Activated CD8-positive, alpha-beta memory T cell treated with anti-CD3 and anti-CD28 coated beads for 36 hours (primary cell): Measurements from ENCODE around the gene GLYAT. TPM values are rescaled to one million over a fixed set of nuclear protein-coding genes. Genes with fewer than 3 reads are reported as not detected.

Source experiments
- CTCF ChIA-PET: fragments of 350-600 bp; sonication (Branson Sonifier 250); formaldehyde crosslinking; loops from one replicate; lab custom pipeline; 2021; ENCODE audit warnings: antibody characterized with exemption; lab: Charles Lee
- POLR2A ChIA-PET: fragments of 350-600 bp; sonication (Branson Sonifier 250); formaldehyde crosslinking; loops from one replicate; lab custom pipeline; 2021; ENCODE audit warnings: antibody characterized with exemption; lab: Charles Lee
- total RNA-seq, 2 experiments: library from RNA; stranded (reverse); gene quantifications; one replicate each; pipeline ENCODE4 v1.2.3, GENCODE V29; 2021

Gene GLYAT, protein sequence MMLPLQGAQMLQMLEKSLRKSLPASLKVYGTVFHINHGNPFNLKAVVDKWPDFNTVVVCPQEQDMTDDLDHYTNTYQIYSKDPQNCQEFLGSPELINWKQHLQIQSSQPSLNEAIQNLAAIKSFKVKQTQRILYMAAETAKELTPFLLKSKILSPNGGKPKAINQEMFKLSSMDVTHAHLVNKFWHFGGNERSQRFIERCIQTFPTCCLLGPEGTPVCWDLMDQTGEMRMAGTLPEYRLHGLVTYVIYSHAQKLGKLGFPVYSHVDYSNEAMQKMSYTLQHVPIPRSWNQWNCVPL
- not detected for total RNA-seq

- ChIA-PET CTCF (no interaction called here), POLR2A (no interaction called here)
Observed at GRCh38 chr11:58731819-58732218, at the start of gene GLYAT. GLYAT (minus strand) TSS chr11:58731943; CDS start chr11:58724496, 7,447 bp downstream.

- CTCF ChIA-PET, result no interaction called here
- POLR2A ChIA-PET, result no interaction called here
Observed at GRCh38 chr11:58781345-58781744, 49.6 kb upstream of the GLYAT start.

DNA sequence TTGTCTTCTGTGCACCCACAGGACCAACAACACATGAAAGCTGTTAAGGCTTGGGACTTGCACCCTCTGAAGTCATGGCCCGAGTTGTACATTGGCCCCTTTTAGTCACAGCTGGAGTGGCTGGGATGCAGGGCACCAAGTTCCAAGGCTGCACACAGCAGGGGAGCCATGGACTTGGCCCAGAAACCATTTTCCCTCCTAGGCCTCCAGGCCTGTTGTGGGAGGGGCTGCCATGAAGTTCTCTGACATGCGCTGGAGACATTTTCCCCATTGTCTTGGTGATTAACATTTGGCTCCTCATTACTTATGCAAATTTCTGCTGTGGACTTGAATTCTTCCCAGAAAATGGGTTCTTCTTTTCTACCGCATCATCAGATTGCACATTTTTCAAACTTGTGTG lies 48.8 kb upstream of the GLYAT start:
- ChIA-PET CTCF (no interaction called here), POLR2A (no interaction called here)

GRCh38 chr11:58776891-58777710 lies 45.4 kb upstream of the GLYAT start:
- POLR2A ChIA-PET, result no interaction called here

GRCh38 chr11:58775066-58775708 lies 43.4 kb upstream of the GLYAT start:
- POLR2A ChIA-PET, result no interaction called here
- CTCF ChIA-PET, result interaction anchor here (1.3 kb wide), 1 partner anchor 12 kb away, joined by 4 read pairs; no protein-coding TSS in a partner anchor

More at GRCh38 chr11:58776891-58777710, 45.4 kb upstream of the GLYAT start:
- CTCF ChIA-PET, result no interaction called here

DNA sequence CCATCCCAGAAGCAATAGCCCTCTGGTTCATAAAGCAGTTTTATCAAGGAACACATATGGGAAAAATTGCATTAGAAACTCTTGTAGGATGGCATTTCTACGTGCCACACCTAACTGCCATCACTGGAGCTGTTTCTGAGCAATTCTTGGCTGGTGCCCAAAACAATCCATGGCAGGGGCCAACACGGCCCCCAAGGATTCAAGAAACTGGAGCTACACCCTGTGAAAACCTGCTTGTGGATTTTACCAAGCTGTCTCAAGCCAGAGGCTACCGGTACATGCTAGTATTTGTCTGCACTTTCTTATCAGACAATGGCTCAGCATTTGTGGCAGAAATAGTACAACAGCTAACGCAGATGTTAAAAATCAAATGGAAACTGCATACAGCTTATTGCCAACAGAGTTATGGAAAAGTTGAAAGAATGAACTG lies 42.4 kb upstream of the GLYAT start:
- CTCF ChIA-PET, result interaction anchor here (1.3 kb wide), 2 partner anchors 13 to 14 kb away, joined by 4 read pairs; no protein-coding TSS in a partner anchor
- POLR2A ChIA-PET, result no interaction called here

- POLR2A ChIA-PET, result no interaction called here
- CTCF ChIA-PET, result interaction anchor here (1.3 to 1.5 kb wide), 2 partner anchors 15 to 120 kb away, joined by 3 to 4 read pairs; no protein-coding TSS in a partner anchor
Observed at GRCh38 chr11:58773337-58773736, 41.6 kb upstream of the GLYAT start.

- ChIA-PET CTCF (interaction anchor here (1.5 to 1.6 kb wide), 2 partner anchors 16 to 120 kb away, joined by 3 to 4 read pairs; no protein-coding TSS in a partner anchor), POLR2A (no interaction called here)
Observed at GRCh38 chr11:58772329-58773285, 40.9 kb upstream of the GLYAT start.

DNA sequence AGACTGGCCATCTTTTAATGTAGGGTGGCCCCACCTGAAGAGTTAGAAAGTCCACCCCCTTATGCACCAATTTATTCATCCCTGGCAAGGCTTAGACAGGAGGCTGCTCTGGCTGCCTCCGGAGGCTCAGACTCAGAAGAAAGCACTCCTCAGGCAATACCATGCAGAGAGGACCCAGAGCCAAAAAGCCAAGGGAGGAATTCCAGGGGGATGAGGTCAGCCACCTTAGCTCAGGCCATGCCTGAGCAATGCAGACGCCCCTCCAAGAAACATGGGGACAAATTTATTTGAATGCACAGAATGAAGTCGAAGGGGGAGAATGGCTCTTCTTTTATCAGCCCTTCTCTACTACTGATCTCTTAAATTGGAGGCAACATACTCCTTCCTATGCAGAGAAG lies 39.7 kb upstream of the GLYAT start:
- ChIA-PET CTCF (interaction anchor here (1.6 kb wide), 1 partner anchor 17 kb away, joined by 4 read pairs; no protein-coding TSS in a partner anchor), POLR2A (no interaction called here)

DNA sequence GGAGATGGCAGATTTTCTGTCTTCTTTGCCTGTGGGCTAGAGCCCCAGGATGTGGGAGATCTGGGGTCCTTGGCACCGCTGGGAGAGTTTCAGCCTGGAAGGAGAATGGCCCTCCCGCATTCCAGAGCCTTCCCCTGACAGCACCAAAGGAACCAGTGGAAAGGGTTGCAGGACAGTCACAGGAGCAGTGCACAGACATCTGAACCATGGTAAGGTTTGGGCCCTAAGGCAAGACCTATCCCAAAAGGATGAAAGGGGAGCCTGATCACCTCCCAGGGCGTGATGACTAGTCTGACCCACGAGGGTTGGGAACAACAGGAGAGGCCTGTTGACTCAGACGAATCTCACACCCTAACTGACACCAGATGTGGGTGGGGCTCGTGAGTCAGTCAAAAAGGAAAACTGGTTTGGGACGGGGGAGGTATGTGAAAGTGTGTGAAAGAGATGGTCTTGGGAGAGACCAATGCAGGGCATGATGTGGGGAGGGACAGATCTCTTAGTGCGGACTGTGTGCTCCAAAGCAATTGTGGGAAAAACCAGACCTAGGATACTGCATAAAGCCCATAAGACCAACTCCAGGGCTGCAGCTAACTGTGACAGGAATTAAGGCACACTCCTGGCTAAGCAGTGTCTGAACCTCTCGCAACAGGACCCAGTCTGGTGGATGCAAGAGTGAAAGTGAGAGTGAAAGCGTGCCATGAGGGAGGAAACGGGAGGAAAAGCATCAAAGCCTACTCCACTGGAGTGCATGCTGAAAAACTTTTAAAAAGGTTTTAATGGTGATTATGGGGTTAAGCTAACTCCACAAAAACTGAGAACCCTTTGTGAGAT lies 39.1 kb upstream of the GLYAT start:
- CTCF ChIA-PET, result no interaction called here
- POLR2A ChIA-PET, result no interaction called here

- ChIA-PET CTCF (no interaction called here), POLR2A (no interaction called here)
Observed at GRCh38 chr11:58770166-58770565, 38.4 kb upstream of the GLYAT start.

DNA sequence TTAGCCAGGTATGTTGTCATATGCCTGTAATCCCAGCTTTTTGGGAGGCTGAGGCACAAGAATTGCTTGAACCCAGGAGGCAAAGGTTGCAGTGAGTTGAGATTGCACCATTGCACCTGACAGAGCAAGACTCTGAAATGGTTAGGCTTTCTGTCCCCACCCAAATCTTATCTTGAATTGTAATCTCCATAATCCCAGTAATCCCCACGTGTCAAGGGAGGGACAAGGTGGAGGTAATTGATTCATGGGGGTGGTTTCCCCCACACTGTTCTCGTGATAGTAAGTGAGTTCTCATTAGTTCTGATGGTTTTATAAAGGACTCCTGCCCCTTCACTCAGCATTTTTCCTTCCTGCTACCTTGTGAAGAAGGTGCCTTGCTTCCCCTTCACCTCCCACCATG lies 37.6 kb upstream of the GLYAT start:
- ChIA-PET POLR2A (interaction anchor here (0.6 kb wide), 1 partner anchor 24 kb away, joined by 6 read pairs; no protein-coding TSS in a partner anchor), CTCF (no interaction called here)

- POLR2A ChIA-PET, result no interaction called here
- CTCF ChIA-PET, result no interaction called here
Observed at GRCh38 chr11:58768137-58768536, 36.4 kb upstream of the GLYAT start.

DNA sequence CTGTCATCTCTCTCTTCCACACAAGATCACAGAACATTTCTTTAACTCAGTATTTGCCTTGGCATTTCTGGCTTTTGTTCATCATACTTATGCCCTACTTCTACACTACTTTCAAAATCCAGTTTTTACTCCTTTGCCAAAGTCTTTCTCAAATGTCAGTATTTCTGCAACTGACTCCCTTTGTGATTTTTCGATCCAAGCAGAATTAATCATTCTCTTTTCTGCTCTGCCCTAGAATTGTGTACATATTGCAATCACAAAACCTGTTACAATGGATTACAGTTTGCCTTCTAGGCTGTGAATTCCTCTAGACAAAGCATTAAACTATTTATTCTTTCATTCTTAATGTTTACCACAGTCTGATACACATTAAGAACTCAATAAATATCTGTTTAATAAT lies 33.3 kb upstream of the GLYAT start:
- POLR2A ChIA-PET, result no interaction called here

GRCh38 chr11:58763120-58763490 lies 31.4 kb upstream of the GLYAT start:
- ChIA-PET POLR2A (no interaction called here), CTCF (no interaction called here)

More for the DNA sequence above, 33.3 kb upstream of the GLYAT start:
- CTCF ChIA-PET, result no interaction called here

- POLR2A ChIA-PET, result no interaction called here
- CTCF ChIA-PET, result no interaction called here
Observed at GRCh38 chr11:58762284-58763119, 30.8 kb upstream of the GLYAT start.

GRCh38 chr11:58757439-58757838 lies 25.7 kb upstream of the GLYAT start:
- CTCF ChIA-PET, result no interaction called here
- POLR2A ChIA-PET, result no interaction called here
